Measurements from ENCODE around the gene FGF22. TPM values are rescaled to one million over a fixed set of nuclear protein-coding genes. Genes with fewer than 3 reads are reported as not detected.
A peak's percentile ranks its signal among the peaks of the same experiment; 100 is the strongest.

FGF22 gene
- polyA plus RNA-seq, 3 donors = not detected

DNA sequence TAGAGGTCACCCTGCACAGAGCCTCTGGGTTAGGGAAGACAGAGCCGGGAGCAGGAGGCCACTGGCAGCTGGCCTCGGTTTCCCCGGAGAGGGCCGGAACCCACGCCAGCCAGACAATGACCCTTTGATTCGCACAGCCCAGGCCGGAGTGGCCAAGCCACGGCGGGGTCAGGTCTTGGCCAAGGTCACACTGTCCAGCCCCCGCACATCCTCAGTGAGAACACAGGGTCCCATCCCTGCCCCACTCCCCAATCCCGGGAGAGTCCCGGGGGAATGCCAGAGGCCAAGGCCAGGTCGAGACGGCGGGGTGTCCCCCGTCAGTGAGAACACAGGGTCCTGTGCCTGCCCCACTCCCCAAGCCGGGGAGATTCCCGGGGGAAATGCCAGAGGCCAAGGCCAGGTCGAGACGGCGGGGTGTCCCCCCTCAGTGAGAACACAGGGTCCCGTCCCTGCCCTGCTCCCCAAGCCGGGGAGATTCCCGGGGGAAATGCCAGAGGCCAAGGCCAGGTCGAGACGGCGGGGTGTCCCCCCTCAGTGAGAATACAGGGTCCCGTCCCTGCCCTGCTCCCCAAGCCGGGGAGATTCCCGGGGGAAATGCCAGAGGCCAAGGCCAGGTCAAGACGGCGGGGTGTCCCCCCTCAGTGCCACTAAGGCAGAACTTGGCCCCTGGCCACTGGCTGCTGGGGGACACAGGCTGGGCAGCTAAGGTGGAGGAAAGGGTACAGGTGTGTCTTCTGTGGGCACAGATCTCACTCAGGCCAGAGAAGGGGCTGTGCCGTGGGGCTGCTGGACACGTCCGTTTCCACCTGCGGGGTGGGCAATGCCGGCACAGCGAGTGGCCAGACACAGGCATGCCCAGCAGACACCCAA, 34.8 kb downstream of the FGF22 start:
- Histone ChIP-seq H3K9me3 (replicated peaks in 1 of 2; ENCODE audit: control insufficient read depth in 1 of 2, insufficient read depth in 1 of 2, low read length in 2 of 2) (no peaks in the 10 kb centered on the region), H3K27me3 (ENCODE audit: control insufficient read depth in 2 of 2, insufficient read depth in 2 of 2, low read length in 2 of 2) (peaks cover 0 to 30% of the 10 kb centered on the region in 2 donors), H3K79me2 (ENCODE audit: insufficient read depth, low read length) (peaks cover 8% of the 10 kb centered on the region), H3K36me3 (replicated peaks in 1 of 2; ENCODE audit: control insufficient read depth in 1 of 2, insufficient read depth in 2 of 2, low read length in 2 of 2) (no peaks in the 10 kb centered on the region), H3K4me2 (replicated peaks; ENCODE audit: extremely low read depth, low read length, poor library complexity, severe bottlenecking) (no peak overlapping the region), H3K4me3 (replicated peaks in 1 of 3; ENCODE audit: low read depth in 2 of 3, low read length in 3 of 3) (no peak overlapping the region), H3K27ac (ENCODE audit: low read depth in 1 of 2, low read length in 2 of 2) (no peak overlapping the region), H4K20me1 (ENCODE audit: insufficient read depth, low read length) (no peaks in the 10 kb centered on the region), H3K9ac (ENCODE audit: insufficient read depth, low read length, poor library complexity, severe bottlenecking) (no peak overlapping the region), H2AFZ (ENCODE audit: insufficient read depth, low read depth, low read length, poor library complexity, severe bottlenecking) (no peak overlapping the region), H3K4me1 (ENCODE audit: control insufficient read depth in 1 of 2, insufficient read depth in 2 of 2, low read length in 2 of 2) (peaks cover 58 to 68% of the 10 kb centered on the region in 2 donors)
- DNase-seq = no peak
- Mint-ChIP-seq H3K4me1 (peaks cover 62% of the 10 kb centered on the region), H3K27ac (no peak overlapping the region), H3K27me3 (ENCODE audit: low read depth in 3 of 3) (peaks cover 17 to 46% (median 32%) of the 10 kb centered on the region in 3 donors), H3K4me3 (peak overlapping the region in 1 of 2 donors; percentile 81), H3K9me3 (peaks cover 0 to 3% (median 0%) of the 10 kb centered on the region in 7 donors), H3K36me3 (peaks cover 3 to 4% of the 10 kb centered on the region in 2 donors)
- intact Hi-C loops (cut with micrococcal nuclease) = no loop called here
- TF ChIP-seq, protein P1, sequence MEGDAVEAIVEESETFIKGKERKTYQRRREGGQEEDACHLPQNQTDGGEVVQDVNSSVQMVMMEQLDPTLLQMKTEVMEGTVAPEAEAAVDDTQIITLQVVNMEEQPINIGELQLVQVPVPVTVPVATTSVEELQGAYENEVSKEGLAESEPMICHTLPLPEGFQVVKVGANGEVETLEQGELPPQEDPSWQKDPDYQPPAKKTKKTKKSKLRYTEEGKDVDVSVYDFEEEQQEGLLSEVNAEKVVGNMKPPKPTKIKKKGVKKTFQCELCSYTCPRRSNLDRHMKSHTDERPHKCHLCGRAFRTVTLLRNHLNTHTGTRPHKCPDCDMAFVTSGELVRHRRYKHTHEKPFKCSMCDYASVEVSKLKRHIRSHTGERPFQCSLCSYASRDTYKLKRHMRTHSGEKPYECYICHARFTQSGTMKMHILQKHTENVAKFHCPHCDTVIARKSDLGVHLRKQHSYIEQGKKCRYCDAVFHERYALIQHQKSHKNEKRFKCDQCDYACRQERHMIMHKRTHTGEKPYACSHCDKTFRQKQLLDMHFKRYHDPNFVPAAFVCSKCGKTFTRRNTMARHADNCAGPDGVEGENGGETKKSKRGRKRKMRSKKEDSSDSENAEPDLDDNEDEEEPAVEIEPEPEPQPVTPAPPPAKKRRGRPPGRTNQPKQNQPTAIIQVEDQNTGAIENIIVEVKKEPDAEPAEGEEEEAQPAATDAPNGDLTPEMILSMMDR (IDR thresholded peaks at IDR 0.05) = no peak
- WGBS (ENCODE audit: insufficient coverage) = 91% methylated on average over 30 of the region's 38 CpGs

DNA sequence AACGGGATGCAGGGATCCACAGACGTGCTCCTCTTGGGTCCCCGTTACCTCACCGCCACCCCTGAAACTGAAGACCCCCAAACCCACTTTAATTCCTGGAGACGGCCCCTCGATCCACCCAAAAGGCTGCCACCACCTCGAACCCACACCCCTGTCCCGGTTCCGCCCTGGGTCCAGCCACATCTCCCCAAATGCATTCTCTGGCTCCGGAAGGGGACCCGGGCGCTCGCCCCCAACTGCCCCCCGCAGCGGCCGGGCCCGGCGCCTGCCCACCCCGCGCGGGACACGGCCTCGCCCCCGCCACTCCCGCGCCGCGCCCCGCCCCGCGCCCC, 36.3 kb downstream of the FGF22 start:
- H3K4me1 Mint-ChIP-seq = peaks cover 57% of the 10 kb centered on the region
- 18% methylated on average over 20 of the region's 31 CpGs for WGBS (ENCODE audit: insufficient coverage)
- Histone ChIP-seq H4K20me1 (ENCODE audit: insufficient read depth, low read length) (no peaks in the 10 kb centered on the region), H3K4me1 (ENCODE audit: control insufficient read depth in 1 of 2, insufficient read depth in 2 of 2, low read length in 2 of 2) (peaks cover 53 to 63% of the 10 kb centered on the region in 2 donors), H3K27me3 (ENCODE audit: control insufficient read depth in 2 of 2, insufficient read depth in 2 of 2, low read length in 2 of 2) (peaks cover 0 to 30% of the 10 kb centered on the region in 2 donors), H2AFZ (ENCODE audit: insufficient read depth, low read depth, low read length, poor library complexity, severe bottlenecking) (no peak overlapping the region), H3K9ac (ENCODE audit: insufficient read depth, low read length, poor library complexity, severe bottlenecking) (no peak overlapping the region), H3K4me2 (replicated peaks; ENCODE audit: extremely low read depth, low read length, poor library complexity, severe bottlenecking) (peak overlapping the region; percentile 67), H3K27ac (ENCODE audit: low read depth in 1 of 2, low read length in 2 of 2) (no peak overlapping the region), H3K9me3 (replicated peaks in 1 of 2; ENCODE audit: control insufficient read depth in 1 of 2, insufficient read depth in 1 of 2, low read length in 2 of 2) (no peaks in the 10 kb centered on the region), H3K79me2 (ENCODE audit: insufficient read depth, low read length) (peaks cover 10% of the 10 kb centered on the region), H3K36me3 (replicated peaks in 1 of 2; ENCODE audit: control insufficient read depth in 1 of 2, insufficient read depth in 2 of 2, low read length in 2 of 2) (no peaks in the 10 kb centered on the region), H3K4me3 (replicated peaks in 1 of 3; ENCODE audit: low read depth in 2 of 3, low read length in 3 of 3) (peak overlapping the region in 2 of 3 experiments; percentile 18 to 52)
- peak overlapping the region in 1 of 7 donors; percentile 74 for H3K27ac Mint-ChIP-seq
- DNase-seq = no peak
- peak overlapping the region; percentile 72 to 81 for H3K4me3 Mint-ChIP-seq
- peaks cover 14 to 46% (median 32%) of the 10 kb centered on the region in 3 donors for H3K27me3 Mint-ChIP-seq (ENCODE audit: low read depth in 3 of 3)
- peaks cover 0 to 3% (median 0%) of the 10 kb centered on the region in 7 donors for H3K9me3 Mint-ChIP-seq
- TF ChIP-seq, protein P1 (IDR thresholded peaks at IDR 0.05) = no peak
- intact Hi-C loops (cut with micrococcal nuclease) = no loop called here
- peaks cover 3 to 4% of the 10 kb centered on the region in 2 donors for H3K36me3 Mint-ChIP-seq

Measured in CD14-positive monocyte (primary cell).